CMK (cell line): Measurements from ENCODE around the gene EFHD1.
"Not testable (repeated sequence)": the region's sequence is repeated elsewhere in the genome, so short reads cannot be mapped to it uniquely, and the experiment has no call there.

Source experiments
- DNase-seq: peaks from one replicate; pipeline ENCODE4 v3.0.0-alpha.2; 2010; ENCODE audit warnings: low read depth

The EFHD1 gene

GRCh38 chr2:232652505-232652851 lies 19.1 kb downstream of the EFHD1 start:
- DNase-seq, result no peak

- no peak for DNase-seq
Measured at GRCh38 chr2:232653441-232653840, 20.0 kb downstream of the EFHD1 start.

DNA sequence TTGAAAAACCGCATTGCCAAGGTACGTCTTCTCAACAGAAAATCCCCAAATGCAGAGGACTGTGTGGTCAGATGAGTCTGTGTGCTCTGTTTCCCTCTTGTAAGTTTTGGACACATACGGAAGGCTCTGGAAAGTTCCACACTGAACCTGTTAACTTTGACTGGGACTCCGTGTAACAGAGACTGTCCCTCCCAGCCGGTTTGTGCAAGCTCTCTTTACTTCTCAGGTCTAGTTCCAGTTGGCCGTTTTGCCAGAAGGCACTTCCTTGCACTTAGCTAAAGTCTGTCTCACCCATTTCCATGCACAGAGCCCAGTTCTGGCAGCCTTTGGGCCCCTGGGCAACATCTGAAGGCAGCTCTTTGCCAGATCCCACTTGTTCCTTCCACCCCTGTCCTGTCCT lies 22.0 kb downstream of the EFHD1 start:
- no peak for DNase-seq

GRCh38 chr2:232658217-232658785 lies 24.9 kb downstream of the EFHD1 start:
- DNase-seq, result no peak

DNA sequence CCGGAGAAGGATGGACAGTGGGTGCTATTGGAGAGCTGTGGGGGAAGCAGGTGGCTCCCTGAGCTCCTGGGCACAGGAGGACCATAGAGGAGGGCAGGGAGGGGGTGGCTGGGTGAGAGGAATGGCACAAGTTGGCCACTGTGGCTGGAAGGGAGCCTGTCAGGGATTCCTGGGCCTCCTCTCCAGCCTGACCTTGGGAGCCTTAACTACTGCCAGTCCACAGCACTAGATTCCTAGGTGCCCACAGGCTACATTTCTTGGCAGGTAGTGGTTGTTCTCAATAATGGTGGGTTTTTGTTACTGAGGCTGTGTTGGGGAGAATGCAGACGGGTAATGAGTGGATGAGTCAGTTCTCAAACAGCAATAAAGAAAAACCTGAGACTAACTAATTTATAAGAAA lies 26.0 kb downstream of the EFHD1 start:
- DNase-seq, result no peak

DNA sequence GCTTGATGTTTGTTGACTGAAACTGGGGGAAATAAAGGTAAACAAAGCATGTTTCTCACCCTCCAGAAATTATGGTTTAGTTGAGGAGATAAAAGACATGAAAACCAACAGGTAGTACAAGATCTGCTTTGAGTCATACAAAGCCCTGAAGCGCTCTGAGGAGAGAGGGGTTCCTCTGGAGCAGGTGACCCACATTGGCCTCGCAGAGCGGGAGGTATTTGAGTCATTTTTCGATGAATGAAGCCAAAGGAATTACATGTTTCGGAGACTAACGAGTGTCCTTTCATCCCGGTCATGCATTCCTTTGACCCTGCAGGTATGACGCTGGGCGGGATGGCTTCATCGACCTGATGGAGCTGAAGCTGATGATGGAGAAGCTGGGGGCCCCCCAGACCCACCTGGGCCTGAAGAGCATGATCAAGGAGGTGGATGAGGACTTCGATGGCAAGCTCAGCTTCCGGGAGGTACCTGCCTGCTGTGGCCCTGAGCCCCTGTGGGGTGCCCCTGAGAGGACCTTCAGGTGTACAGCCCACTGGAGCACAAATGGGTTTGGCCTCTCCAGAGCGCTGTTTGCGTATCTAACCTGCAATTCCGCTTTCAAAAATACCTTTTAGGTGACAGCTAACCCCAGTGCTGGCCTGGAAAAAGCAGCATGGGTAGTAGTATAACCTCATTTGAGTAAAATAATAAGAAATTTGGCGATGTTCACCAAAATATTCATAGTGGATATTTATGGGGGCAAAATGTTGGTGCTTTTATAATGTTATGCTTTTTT lies 29.3 kb downstream of the EFHD1 start:
- DNase-seq, result no peak

- no peak for DNase-seq
Measured at GRCh38 chr2:232666051-232666805, 32.8 kb downstream of the EFHD1 start.

DNA sequence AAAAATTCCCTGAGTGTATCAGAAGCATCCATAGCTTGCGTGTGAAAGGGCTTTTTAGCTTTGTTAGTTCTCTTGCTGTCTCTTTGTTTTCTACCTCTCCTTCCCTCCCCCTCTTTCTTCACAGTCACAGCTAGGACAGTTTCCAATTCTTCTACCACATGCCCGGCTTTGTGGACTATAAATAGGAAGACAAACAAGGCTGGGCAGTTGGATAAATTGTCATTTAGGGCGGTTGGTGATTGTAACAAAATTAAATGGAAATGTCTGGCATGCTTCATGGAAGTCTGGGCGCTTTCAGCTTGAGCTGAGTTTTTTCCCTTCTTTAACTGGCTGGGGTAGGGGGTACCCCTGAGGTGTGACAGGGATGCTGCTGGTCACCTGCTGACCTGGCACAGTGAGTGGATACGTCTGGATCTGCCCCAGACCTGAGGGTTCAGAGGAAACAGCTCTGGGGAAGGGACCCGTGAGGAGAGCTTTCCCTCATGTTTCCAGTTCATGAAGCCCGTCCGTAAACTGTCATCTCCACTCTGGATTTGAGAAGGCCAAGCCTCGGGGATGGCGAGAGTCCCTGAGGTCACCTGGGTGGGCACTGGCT lies 34.7 kb downstream of the EFHD1 start:
- DNase-seq, result no peak

DNA sequence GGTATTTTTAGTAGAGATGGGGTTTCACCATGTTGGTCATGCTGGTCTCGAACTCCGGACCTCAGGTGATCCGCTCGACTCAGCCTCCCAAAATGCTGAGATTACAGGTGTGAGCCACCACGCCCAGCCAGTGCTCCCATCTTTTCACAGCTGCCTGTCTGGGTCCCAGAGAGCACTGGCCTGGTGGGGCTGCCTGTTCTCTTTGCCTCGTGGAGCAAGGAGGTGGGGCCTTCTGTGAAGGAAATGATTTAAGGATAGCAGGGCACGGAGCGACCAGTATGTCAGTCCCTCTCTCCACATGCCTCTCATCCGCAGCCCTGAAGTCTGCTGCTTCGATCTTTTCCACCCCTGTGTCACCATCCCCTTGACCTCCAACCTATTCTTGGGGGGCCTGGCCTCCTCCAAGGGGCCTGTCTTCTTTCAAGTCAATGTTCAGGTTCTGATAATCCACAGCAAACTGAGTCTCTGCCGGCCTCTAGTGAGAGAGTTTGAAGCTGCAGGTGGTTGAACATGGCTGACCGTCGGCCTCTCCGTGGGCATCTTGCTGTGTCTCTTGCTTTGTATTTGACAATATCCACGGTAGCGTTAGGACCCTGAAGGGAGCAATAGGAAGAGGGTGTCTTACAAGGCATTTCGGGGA lies 35.5 kb downstream of the EFHD1 start:
- no peak for DNase-seq

GRCh38 chr2:232672588-232672987 lies 39.2 kb downstream of the EFHD1 start:
- no peak for DNase-seq

DNA sequence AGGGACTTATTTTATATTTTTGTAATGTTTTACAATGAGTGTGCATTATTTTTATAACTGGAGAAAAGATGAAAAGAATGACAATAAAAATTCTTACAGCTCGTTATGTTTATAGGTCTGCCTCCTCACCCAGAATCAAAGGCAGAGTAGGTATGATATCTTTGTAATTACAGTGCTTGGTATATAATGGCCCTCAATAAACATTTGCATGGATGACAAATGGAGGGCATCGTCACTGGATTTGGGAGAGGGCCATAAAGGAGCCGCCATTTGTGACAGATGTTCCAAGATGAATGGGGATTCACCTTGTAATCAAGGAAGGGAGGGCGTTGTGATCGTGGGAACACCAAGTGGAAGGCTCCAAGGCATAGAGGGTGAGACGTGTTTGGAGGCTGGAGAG lies 41.1 kb downstream of the EFHD1 start:
- DNase-seq, result no peak

DNA sequence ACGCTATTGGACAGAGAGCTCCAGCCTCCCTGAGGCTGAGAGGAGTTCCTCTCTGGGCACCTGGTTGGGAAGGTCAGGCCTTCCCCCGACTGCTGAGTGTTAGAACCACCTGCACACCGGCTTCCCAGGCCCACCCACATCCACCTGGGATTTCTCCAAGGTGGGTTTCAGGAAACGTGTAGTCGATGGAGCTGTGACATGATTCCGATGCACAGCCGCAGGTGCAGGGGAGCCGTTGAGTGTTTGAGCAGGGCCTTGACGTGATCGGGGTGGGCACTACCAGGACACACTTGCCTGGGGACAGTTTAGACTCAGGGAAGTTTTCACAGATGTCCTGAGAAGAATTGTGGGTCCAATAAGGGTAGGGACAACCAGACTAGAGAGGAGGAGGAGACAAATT lies 42.0 kb downstream of the EFHD1 start:
- DNase-seq, result no peak

- no peak for DNase-seq
Measured at GRCh38 chr2:232680006-232680405, 46.6 kb downstream of the EFHD1 start.

DNA sequence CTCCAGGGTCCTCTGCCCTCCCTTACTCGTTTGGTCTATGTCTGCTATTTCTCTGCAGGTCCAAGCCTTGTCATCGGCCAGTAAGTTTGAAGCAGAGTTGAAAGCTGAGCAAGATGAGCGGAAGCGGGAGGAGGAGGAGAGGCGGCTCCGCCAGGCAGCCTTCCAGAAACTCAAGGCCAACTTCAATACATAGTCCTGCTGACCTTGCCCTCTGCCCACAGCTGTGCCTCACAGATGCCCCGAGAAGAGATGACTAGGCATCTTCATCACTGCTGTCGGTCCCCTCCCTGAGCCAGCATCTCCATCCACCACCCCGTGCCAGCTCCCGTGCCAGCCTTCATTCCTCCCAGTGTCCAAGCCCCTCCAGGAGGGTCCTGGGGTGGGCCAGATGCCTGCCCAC lies 48.1 kb downstream of the EFHD1 start:
- no peak for DNase-seq

GRCh38 chr2:232683368-232683767 lies 50.0 kb downstream of the EFHD1 start:
- no peak for DNase-seq

DNA sequence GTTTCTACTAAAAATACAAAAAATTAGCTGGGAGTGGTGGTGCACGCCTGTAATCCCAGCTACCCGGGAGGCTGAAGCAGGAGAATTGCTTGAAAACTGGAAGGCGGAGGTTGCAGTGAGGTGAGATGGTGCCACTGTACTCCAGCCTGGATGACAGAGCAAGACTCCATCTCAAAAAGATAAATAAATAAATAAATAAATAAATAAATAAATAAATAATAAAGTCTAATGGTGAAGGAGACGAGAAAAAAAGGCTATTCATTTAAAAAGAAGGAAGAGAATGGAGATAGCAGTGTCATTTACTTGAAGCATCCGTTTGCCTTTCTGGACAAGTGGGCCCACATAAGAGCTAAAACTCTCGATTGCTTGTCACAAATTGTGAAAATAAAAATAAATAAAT lies 52.0 kb downstream of the EFHD1 start:
- DNase-seq, result not testable (repeated sequence)

DNA sequence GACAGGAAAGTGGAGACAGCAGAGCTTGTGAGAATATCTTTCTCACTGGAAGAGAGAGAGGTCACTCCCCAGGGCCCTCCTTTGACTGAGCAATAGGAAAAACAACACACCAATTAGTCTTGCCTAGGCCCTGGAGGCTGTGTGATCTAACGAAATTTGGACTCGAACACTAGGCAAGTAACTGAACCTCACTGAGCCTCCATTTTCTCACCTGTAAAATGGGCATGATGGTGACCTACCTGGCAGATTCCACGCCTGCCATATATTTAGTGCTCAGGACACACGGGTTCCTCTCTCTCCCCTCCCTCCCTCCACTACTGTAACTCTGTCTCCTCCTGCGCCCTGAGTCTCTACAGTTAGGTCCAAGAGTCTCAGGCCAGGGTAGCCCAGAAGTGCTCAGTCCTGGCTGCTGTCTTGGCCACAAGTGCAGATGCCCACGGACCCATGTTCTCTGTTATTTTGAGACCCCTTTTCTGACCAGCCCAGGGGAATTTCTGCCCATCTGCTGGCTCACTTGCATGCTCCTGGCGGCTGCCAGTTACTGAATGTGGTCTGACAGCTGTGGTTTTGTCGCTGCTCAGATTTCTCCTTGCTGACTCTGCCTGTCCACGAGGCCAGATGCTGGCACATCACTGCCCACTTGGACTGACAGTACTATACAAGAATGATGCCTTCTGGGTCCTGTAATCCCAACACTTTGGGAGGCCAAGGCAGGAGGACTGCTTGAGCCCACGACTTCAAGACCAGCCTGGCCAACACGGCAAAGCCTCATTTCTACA lies 54.2 kb downstream of the EFHD1 start:
- no peak for DNase-seq

- DNase-seq, result no peak
Measured at GRCh38 chr2:232688201-232688600, 54.8 kb downstream of the EFHD1 start.

GRCh38 chr2:232689152-232689910 lies 55.9 kb downstream of the EFHD1 start:
- no peak for DNase-seq

GRCh38 chr2:232691117-232691516 lies 57.7 kb downstream of the EFHD1 start:
- not testable (repeated sequence) for DNase-seq

- no peak for DNase-seq
Measured at GRCh38 chr2:232693344-232693743, 59.9 kb downstream of the EFHD1 start.
